HG02623 (cell line): ENCODE data around the gene TSGA10.
"Not testable (repeated sequence)": the region's sequence is repeated elsewhere in the genome, so short reads cannot be mapped to it uniquely, and the experiment has no call there.

Source experiments
- ATAC-seq: cut with Tn5 transposase; IDR thresholded peaks from one replicate; pipeline ENCODE4 v1.9.1; 2021; ENCODE audit warnings: moderate library complexity; ENCODE audit not compliant: unreplicated experiment

The TSGA10 gene

DNA sequence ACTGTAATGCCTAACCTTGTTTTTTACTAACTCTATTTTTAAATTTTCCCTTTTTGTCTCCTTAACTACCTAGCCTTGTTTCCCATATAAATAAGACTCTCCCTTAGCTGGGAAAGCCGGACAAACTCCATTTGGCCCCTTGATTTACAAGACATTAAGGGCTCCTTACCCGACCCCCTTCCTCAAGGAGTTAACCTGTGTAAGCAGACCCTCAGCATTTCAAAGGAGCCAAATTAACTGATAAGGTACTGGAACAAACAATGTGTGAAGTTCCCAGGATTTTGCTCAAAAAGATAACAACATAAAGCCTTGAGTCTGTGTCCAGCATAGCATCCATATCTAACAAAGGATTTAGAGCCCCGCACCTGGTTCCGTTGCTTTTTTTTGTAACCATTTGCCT lies 72.9 kb downstream of the TSGA10 start:
- no peak for ATAC-seq

- no peak for ATAC-seq
These were observed 75.5 kb downstream of the TSGA10 start for GRCh38 chr2:99079226-99079625.

DNA sequence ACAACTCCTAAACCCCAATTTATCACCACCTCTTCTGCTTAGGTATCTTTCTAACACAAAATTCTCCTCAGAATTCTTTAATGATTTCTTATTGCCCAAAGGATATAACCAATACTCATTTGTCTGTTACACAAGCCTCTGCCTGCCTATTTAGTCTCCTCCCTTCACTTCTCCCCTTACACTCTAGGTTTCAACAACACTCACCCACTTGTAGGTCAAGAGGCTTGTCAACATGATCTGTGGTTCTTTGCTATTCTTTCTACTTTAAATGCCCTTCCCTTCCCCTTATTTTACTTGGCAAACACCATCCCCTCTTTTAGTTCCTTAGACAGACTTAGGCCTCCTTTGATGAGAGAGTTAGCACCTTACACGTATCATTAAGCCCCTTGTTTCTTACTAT lies 82.2 kb downstream of the TSGA10 start:
- ATAC-seq, result no peak

GRCh38 chr2:99067871-99068625 lies 86.7 kb downstream of the TSGA10 start:
- no peak for ATAC-seq

DNA sequence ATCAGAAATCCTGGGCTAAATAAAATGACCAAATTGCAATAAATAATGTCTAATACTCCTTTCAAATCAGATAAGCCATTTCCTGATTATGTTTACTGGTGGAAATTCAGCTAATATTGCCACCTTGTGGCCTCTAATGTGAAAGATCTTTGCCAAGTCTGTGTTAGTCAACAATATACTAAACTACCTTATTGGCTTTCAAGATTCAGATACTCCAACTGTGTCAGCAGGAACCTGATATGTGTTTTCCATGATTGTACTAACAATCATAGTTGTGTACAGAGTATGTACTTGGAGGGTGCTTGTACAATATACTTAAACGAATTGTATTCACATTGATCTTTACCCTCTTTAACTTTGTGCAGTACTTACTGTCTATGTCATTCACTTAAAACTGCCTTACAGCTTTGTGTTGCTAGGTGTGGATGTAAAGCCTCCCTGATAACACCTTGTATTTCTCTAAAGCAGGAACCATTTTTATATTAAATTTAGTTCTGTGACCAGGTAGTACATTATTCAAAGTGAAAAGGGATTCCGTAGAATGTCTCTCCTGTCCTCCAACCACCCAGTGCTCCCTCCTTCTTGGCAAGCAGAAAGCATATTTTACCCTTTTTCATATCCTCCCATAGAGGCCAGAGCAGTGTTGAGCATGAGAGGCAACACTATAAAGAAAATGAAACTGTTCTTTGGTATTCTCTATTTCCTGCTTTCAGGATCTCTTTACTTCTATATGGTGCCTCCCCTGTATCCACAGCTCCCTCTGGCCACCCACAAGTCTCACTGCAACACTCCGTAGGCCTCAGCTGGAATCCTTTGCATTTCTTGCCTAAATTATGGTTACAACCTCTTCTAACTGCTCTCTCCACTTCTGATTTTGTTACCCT lies 88.4 kb downstream of the TSGA10 start:
- ATAC-seq, result peak; percentile 97

DNA sequence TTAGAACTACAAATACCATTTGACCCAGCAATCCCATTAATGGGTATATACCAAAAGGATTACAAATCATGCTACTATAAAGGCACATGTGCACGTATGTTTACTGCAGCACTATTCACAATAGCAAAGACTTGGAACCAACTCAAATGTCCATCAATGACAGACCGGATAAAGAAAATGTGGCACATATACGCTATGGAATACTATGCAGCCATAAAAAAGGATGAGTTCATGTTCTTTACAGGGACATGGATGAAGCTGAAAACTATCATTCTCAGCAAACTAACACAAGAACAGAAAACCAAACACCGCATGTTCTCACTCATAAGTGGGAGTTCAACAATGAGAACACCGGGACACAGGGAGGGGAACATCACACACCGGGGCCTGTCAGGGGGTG lies 105.6 kb downstream of the TSGA10 start:
- ATAC-seq, result not testable (repeated sequence)

GRCh38 chr2:99040736-99041300 lies 113.9 kb downstream of the TSGA10 start:
- ATAC-seq, result not testable (repeated sequence)

DNA sequence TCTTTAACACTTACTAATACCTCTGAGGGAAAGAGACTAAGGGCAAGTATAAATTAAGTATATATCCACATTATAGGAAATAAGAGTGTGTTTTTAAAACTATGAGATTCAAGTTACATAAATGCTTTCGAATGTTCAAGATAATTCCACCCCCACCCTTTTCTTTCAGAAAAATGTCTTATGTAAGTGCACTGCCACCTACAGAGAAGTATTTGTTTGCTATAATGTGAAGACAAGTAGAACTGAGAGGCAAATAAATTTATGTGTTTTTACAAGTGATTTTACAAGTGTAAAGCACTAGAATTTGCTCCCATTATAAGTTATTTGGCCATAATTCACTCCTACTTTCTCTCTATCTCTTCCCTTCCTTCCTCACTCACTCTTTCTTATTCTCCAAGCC lies 118.8 kb downstream of the TSGA10 start:
- ATAC-seq, result no peak

- no peak for ATAC-seq
These were observed 122.0 kb downstream of the TSGA10 start for GRCh38 chr2:99032786-99033185.

GRCh38 chr2:99032001-99032400 lies 122.7 kb downstream of the TSGA10 start:
- no peak for ATAC-seq

DNA sequence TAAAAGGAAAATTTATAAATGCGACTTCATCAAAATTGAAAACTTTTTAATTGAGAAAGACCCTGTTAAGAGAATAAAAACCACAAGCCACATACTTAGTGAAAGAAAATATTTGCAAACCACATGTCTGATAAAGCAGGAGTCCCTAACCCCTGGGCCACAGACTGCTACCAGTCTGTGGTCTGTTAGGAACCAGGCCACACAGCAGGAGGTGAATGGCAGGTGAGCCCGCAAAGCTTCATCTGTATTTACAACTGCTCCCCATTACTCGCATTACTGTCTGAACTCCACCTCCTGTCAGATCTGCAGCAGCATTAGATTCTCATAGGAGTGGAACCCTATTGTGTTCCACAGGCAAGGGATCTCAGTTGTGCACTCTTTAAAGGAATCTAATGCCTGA lies 123.3 kb downstream of the TSGA10 start:
- ATAC-seq, result no peak

DNA sequence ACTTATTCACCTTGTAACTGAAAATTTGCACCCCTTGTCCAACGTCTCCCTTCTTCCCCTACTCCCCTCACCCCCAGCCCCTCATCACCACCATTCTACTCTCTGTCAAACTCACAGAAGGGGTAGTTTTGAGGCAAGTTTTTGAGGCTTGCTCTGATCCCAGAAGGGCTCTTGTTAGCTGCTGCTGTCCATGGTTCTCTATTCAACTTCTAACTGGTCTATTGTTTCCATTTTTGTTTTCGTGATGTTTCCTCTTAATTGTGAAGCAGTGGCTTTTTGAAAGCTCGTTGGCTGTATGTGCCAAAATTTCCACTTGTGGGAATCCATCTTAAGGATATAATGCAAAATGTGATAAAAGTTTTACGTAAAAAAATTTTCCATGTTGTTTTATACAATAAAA lies 126.2 kb downstream of the TSGA10 start:
- no peak for ATAC-seq

- no peak for ATAC-seq
These were observed 126.9 kb downstream of the TSGA10 start for GRCh38 chr2:99027856-99028255.

- ATAC-seq, result no peak
These were observed 154.0 kb downstream of the TSGA10 start for GRCh38 chr2:99000708-99001107.

DNA sequence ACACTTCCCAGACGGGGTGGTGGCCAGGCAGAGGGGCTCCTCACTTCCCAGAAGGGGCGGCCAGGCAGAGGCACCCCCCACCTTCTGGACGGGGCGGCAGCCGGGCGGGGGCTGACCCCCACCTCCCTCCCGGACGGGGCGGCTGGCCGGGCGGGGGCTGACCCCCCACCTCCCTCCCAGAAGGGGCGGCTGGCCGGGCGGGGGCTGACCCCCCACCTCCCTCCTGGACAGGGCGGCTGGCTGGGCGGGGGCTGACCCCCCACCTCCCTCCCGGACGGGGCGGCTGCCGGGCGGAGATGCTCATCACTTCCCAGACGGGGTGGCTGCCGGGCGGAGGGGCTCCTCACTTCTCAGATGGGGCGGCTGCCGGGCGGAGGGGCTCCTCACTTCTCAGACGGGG lies 166.0 kb downstream of the TSGA10 start:
- not testable (repeated sequence) for ATAC-seq

GRCh38 chr2:98985905-98986666 lies 168.7 kb downstream of the TSGA10 start:
- ATAC-seq, result no peak

GRCh38 chr2:98975611-98976010 lies 179.1 kb downstream of the TSGA10 start:
- no peak for ATAC-seq

- ATAC-seq, result no peak
These were observed 182.1 kb downstream of the TSGA10 start for GRCh38 chr2:98972582-98973167.

DNA sequence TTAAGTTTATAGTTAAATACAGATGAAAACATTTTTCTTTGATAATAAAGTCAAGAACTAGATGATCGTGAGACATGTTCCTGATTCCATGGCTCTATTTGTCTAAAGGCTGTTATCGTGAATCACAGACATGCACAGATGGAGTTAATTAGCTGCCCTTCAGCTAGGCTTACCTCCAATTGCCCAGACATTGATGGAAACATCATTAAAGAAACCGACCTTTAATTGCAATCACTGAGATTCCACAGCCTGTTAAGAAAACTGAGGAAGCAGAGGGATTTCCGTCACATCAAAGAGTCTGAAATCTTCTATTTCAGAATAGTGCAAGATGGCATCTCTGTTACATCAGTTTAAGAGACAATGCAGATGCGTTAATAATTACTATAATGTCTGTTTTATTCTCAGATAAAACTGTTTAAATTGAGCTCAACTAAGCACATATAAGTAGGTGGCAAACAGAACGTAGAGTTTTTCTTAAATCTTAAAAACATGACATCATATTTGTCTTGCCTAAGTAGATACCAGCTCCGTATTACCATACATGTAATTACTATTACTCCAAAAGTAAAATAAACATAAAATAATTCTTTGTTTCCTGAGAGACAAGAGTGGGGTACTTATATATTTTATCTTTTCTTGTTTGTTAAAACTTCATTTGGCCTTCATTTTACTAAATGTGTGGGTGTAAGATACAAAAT lies 194.8 kb downstream of the TSGA10 start:
- ATAC-seq, result no peak

- no peak for ATAC-seq
These were observed 201.8 kb downstream of the TSGA10 start for GRCh38 chr2:98952966-98953365.
